SJSA1 (cell line): ENCODE results near the gene TEX19. TPM values are rescaled to one million over a fixed set of nuclear protein-coding genes. Genes with fewer than 3 reads are reported as not detected.
"Not testable (repeated sequence)": the region's sequence is repeated elsewhere in the genome, so short reads cannot be mapped to it uniquely, and the experiment has no call there.

ENCODE experiments used
- DNase-seq, 2 experiments: peaks; one replicate each; pipeline ENCODE4 v3.0.0-alpha.2; 2015 to 2020; ENCODE audit warnings: low spot score in 2 of 2, low read depth in 1 of 2
- H3K27ac ChIP-seq: fragments of 250-450 bp; sonication (Bioruptor Pico); 2 replicates; pipeline ENCODE4 v1.5.1; 2020; ENCODE audit warnings: mild to moderate bottlenecking, moderate library complexity
- H3K27me3 ChIP-seq: fragments of 250-450 bp; sonication (Bioruptor Pico); replicated peaks from 2 replicates; pipeline ENCODE4 v1.5.1; 2020; ENCODE audit warnings: mild to moderate bottlenecking, moderate library complexity
- H3K36me3 ChIP-seq: fragments of 250-450 bp; sonication (Bioruptor Pico); 2 replicates; pipeline ENCODE4 v1.5.1; 2020; ENCODE audit warnings: mild to moderate bottlenecking
- H3K4me1 ChIP-seq: fragments of 250-450 bp; sonication (Bioruptor Pico); replicated peaks from 2 replicates; pipeline ENCODE4 v1.6.1; 2021; ENCODE audit warnings: mild to moderate bottlenecking
- H3K4me3 ChIP-seq: fragments of 250-450 bp; sonication (Bioruptor Pico); 2 replicates; pipeline ENCODE4 v1.5.1; 2020; ENCODE audit warnings: mild to moderate bottlenecking
- H3K9me3 ChIP-seq: fragments of 250-450 bp; sonication (Bioruptor Pico); replicated peaks from 2 replicates; pipeline ENCODE4 v1.5.1; 2020; ENCODE audit warnings: mild to moderate bottlenecking
- total RNA-seq: library from RNA; depleted of rRNA; stranded (reverse); fragments of >200 nt; shearing (Covaris generic); gene quantifications from 2 replicates; pipeline ENCODE4 v1.2.3, GENCODE V29; 2014; rRNA removed

TEX19 gene
- total RNA-seq, 1 experiment from 2014 or later = 0.34 TPM

- Histone ChIP-seq H3K9me3 (no peaks in the 10 kb centered on the region), H3K4me1 (peaks cover 71% of the 10 kb centered on the region), H3K36me3 (peaks cover 24% of the 10 kb centered on the region), H3K27me3 (no peaks in the 10 kb centered on the region), H3K4me3 (peak overlapping the region; percentile 22), H3K27ac (peak overlapping the region; percentile 72)
- peak; percentile 88 to 95 for DNase-seq
Measured at GRCh38 chr17:82411396-82412053, 52.5 kb downstream of the TEX19 start.

DNA sequence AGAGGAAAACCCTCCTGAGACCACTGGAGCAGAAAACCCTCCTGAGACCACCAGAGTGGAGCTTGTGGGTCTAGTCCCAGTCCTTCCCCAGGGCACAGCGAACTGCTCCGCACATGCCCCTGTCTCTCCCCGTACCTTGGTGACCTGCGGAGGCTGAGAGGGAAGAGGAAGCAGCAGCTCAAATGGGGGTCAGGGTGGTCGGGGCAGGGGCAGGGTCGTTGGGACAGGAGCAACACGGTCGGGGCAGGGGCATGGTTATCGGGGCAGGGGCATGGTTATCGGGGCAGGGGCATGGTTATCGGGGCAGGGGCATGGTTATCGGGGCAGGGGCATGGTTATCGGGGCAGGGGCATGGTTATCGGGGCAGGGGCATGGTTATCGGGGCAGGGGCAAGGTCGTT lies 53.0 kb downstream of the TEX19 start:
- H3K4me3 ChIP-seq, H3K27ac ChIP-seq, DNase-seq, H3K9me3 ChIP-seq, H3K27me3 ChIP-seq: not testable (repeated sequence)
- H3K4me1 ChIP-seq = peaks cover 65% of the 10 kb centered on the region
- H3K36me3 ChIP-seq = peaks cover 23% of the 10 kb centered on the region

DNA sequence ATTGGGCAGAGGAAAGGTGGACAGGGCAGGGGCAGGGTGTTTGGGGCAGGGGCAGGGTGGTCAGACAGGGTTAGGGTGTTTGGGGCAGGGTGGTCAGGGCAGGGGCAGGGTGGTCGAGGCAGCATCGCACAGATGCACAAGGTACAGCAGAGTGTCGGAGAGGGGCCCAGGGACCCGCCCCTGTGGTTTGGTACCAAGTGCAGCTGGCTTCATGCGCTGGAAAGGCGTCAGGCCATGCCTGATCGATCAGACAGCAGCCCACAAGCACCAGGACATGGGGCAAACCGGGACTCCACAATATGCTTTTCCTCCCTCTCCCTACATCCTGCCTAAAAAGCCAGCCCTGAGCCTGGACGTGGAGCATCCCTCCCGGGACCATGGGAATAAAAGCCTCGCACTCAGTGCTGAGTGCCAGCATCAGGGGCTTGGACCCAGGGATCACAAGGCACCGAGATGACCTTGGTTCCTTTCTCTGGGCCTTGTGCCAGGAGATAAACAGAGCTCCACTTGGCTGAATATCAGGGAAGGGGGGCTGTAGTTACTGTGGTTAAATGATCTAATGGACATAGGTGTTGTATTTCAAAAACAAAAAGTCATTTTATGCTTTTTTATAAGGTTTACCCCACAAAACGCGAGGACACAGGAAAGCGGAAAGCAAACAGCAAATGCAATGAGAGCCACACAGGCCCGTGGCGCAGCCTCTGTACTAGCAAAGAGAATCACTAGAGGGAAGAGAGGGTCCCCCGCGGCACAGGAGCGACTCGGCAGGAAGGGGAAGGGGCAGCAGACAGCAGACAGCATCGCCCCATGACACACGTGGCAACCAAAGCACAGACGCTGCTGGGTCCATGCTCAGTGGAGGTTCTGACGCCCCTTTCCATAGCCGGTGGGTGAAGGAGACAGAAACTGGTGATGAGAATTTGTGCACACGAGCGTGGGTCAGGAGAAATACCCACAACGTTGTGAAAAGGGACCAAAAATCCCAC lies 53.8 kb downstream of the TEX19 start:
- H3K9me3 ChIP-seq = no peaks in the 10 kb centered on the region
- H3K27me3 ChIP-seq = no peaks in the 10 kb centered on the region
- H3K27ac ChIP-seq = peak overlapping the region; percentile 16; the same call in 1 of the 2 replicates
- peaks cover 23% of the 10 kb centered on the region for H3K36me3 ChIP-seq
- H3K4me1 ChIP-seq = peaks cover 61% of the 10 kb centered on the region
- H3K4me3 ChIP-seq = no peak overlapping the region
- DNase-seq = peak in 1 of 2 experiments; percentile 46

Other genes with a start within 250 kb of the TEX19 start
- gene CCDC57, start 146.4 kb upstream of the TEX19 start, total RNA-seq = 8.2 and 9.4 TPM in 2 replicates
- 149 and 249 TPM in 2 replicates for gene SLC16A3, start 130.2 kb upstream of the TEX19 start, total RNA-seq
- 26.0 and 33.7 TPM in 2 replicates for gene CSNK1D, start 85.5 kb upstream of the TEX19 start, total RNA-seq
- not detected in 2 replicates for gene CD7, start 41.6 kb upstream of the TEX19 start, total RNA-seq
- 5.3 and 6.3 TPM in 2 replicates for gene SECTM1, start 25.5 kb upstream of the TEX19 start, total RNA-seq
- 0.18 TPM in 1 of 2 replicates, not detected in the other for gene UTS2R, start 12.5 kb downstream of the TEX19 start, total RNA-seq
- gene HEXD, start 59.1 kb downstream of the TEX19 start, total RNA-seq = 16.3 and 21.7 TPM in 2 replicates
- 87.6 and 105 TPM in 2 replicates for gene OGFOD3, start 59.3 kb downstream of the TEX19 start, total RNA-seq
- gene CYBC1, start 91.5 kb downstream of the TEX19 start, total RNA-seq = 71.4 and 106 TPM in 2 replicates
- gene NARF, start 99.5 kb downstream of the TEX19 start, total RNA-seq = 41.6 and 58.5 TPM in 2 replicates
- gene FOXK2, start 160.5 kb downstream of the TEX19 start, total RNA-seq = 39.3 and 54.9 TPM in 2 replicates